Head of caudate nucleus (tissue), 42 donors: ENCODE results near the gene LENG1.

Source experiments
- DNase-seq, 42 donors: peaks; one replicate each; pipeline versions ENCODE4 v3.0.0 to v3.0.0-alpha.2; 2020 to 2021; ENCODE audit warnings: mixed read lengths in 7 of 42
- intact Hi-C: fragments of 100-400 bp; cut with DNase I; formaldehyde crosslinking; loops from one replicate; pipeline ENCODE4 v1.15.0; 2022

The LENG1 gene

DNA sequence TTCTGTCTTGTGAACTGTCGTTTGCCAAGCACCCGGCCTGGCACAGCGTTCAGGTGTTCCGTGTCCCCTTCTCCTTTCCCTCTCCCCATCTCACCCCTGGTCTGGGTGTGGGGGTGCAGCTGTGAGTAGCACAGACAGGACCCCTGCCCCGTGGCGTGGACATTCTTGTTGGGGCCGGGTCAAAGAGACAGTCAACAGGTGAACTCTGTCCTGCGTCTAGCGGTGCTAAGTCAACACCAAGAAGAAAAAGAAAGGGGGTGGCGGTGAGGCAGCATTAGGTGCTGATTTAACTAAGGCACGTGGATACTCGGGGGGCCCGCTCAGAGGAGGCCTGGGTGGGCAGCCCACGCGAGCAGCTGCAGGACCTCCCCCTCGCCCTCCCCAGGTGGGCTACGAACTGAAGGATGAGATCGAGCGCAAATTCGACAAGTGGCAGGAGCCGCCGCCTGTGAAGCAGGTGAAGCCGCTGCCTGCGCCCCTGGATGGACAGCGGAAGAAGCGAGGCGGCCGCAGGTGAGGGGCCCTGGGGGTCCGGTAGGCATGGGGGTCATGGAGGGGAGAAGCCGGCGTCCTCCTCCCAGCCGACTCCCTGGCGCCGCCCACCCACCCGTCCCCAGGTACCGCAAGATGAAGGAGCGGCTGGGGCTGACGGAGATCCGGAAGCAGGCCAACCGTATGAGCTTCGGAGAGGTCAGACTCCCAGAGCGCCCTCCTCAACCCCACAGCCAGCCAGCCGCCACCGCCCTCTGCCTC is 31.7 kb downstream of the LENG1 start:
- DNase-seq = no peak
- intact Hi-C loops = no loop called here

DNA sequence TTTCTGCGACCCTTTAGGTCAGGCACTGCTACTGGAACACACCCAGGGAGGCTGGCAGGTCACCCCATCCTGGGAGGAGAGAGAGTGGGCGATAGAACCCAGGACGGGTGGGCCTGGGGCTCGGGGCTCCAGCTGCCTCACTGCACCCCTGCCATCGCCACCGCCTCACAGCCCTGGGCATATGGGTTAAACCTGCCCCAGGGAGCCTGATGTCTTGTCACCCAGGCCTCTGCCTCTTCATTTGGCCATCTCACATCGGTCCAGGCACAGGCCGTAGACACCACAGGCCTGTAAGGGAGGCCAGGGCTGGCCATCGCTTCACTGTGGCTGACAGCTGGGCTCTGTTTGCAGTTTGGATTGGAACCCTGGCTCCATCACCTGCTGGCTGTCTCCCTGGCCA is 33.8 kb downstream of the LENG1 start:
- DNase-seq = no peak
- intact Hi-C loops = no loop called here

DNA sequence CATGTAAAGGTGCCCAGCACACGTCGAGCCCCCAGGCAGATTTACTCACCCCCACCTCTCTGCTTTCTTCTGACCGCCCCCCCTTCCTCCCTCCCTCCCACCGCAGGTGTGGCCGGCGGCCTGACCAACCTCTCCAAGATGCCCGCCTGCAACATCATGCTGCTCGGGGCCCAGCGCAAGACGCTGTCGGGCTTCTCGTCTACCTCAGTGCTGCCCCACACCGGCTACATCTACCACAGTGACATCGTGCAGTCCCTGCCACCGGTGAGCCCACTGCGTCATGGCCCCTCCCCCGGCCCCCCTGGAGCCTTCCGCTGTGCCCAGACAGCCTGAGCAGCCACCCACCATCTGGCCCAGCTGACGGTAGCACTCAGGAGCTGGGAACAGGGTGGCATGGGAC is 35.1 kb downstream of the LENG1 start:
- intact Hi-C loops = no loop called here
- no peak for DNase-seq

DNA sequence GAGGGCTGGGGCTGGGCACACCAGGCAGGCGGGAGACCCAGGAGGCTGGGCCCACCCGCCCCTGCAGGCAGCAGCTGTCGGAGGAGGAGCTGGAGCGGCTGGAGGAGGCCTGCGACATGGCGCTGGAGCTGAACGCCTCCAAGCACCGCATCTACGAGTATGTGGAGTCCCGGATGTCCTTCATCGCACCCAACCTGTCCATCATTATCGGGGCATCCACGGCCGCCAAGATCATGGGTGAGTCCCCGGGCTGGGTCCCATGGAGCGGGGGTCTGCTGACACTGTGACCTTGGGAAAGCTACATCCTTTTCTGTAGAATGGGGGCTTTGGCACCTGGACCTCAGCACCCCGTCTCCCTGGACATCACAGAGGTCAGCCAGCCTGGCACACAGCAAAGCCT is 35.8 kb downstream of the LENG1 start:
- no peak for DNase-seq
- intact Hi-C loops = no loop called here

DNA sequence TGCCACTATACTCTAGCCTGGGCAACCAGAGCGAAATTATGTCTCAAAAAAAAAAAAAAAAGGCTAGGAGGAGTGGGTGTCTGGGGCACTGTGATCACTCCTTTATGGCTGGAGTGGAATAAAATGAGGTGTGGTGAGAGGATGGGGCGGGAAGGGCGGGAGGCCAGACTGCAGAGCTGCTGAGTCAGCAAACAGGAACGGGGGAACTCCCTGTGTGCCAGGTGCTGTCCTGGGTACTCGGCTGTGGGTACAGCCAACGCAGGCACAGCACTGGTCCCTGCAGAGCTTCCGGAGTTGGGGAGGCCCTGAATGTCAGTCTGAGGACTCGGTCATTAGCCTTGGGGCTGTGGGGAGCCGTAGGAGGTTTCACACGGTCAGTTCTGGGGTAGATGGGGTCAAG is 38.3 kb downstream of the LENG1 start:
- no peak for DNase-seq
- intact Hi-C loops = no loop called here

DNA sequence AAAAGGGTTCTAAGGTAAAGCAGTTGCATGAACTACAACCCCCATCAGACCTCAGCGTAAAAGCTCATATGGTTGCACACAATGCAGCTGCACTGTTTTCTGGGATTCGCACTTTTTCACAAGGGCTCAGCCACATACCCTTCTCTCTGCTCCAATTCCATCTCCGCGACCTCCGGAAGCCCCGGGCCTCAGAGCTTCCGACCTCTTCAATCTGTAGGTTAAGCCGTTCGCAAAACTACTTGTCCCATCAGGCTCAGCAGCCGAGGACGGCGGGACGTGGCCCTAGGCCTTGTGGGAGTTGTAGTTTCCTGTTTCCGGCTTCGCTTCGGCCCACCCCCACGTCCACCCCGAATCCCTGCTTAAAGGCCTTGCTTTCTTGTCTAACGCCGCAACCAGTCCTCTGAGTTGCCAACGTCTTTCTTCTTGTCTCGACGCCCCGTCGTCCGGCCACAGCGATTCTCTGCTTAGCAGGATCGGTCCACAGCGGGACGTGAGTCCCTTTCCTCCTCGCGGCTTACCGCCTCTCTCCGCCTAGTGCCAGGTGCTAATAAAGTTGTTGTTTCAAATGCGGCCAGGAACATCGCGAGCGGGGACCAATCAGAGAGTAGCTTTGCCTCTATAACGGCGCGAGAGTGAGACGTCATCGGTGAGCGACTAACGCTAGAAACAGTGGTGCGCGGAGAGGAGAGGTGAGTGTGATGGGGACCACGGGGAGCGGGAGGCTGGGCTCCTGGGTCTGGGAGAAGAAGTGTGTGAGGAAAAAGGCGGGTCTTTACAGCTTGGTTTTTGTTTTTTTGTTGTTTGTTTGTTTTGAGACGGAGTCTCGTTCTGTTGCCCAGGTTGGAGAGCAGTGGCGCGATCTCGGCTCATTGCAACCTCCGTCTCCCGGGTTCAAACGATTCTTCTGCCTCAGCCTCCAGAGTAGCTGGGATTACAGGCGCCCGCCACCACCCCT is 44.1 kb downstream of the LENG1 start, which contains the start of the genes PRPF31 and TFPT:
PRPF31 (plus strand) TSS at position 646 of the 955 bp plus-strand sequence. CDS start 2,525 bp downstream, outside the sequence.
TFPT (minus strand) TSS at position 549 of the 955 bp plus-strand sequence; CDS start at position 161, 388 bp downstream.
- peak; percentile 90 to 99 (median 96) for DNase-seq
- intact Hi-C loops = loop anchor here (1.0 kb wide), 1 partner anchor 13 kb away; the partner anchor contains the start of gene NDUFA3

DNA sequence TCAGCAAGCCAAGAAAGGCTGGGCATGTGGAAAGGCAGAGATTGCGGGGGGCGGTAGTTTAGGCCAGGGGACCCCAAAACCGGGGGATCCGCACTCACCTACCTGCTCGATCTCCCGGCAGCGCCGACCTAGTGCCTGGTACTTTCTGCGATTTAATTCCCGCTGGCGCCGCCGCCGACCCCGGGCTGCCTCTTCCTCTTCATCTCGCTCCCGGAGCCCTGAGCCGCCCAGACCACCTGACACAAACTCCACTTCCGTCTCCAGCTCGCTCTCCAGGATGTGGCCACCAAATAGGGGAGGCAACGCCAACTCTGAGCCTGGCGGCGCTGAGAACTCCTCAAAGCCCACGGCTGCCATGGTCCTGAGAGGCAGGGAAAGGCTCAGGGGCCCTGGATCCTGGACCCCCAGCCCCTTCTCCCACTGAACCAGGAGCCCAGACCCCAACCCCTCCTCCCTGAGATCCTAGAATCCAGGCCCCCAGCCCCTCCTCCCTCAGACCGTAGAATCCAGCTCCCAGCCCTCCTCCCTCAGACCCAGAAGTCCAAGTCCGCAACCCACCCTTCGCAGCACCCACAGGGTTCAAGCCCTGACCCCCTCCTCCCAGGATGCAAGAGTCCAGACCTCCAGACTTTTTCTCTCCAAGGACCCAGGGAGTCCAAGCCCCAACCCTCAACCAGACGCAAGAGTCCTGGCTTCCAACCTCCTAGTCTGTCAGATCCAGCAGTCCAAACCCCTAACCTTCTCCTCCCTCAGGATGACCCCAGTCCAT is 45.0 kb downstream of the LENG1 start:
- intact Hi-C loops = loop anchor here (1.0 kb wide), 1 partner anchor 12 kb away; the partner anchor contains the start of gene NDUFA3
- DNase-seq = peak in 40 of 42 donors; percentile 20 to 76 (median 52)

DNA sequence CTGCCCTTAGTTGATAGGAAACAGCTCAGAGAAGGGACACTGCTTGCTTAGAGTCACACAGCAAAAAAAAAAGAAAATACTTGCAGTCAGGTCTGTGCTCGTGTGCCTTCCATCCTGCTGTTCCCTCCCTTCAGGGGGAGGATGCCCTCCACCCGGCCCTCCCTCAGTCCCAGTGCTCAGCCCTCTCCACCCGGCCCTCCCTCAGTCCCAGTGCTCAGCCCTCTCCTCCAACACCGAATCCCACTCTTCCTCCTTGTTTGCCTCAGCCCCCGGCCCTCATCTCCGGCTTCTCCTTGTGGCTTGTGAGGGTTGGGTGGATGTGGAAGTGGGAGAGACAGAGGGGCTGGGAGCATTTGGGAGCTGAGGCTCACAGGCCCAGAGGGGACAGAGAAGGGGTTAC is 49.9 kb downstream of the LENG1 start:
- intact Hi-C loops = no loop called here
- DNase-seq = peak in 2 of 42 donors; percentile 25 to 33

DNA sequence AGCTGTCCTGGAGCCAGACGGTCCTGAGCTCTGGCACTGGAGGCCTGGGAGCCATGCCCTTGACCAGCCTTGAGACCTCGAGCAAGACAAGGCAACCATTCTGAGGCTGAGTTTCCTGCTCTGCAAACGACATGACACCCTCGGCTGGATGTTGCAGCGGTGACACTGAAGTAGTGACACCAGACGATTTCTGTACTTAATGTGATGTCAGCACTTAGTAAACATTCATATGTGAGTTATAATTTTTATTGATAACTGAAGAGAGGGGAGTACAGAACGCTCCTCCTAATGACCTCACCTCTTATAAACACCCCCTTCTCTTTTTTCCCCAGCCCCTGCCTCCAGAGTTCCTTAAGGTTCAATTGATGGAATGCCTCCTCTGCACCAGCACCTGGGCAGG is 51.0 kb downstream of the LENG1 start:
- DNase-seq = no peak
- intact Hi-C loops = no loop called here

DNA sequence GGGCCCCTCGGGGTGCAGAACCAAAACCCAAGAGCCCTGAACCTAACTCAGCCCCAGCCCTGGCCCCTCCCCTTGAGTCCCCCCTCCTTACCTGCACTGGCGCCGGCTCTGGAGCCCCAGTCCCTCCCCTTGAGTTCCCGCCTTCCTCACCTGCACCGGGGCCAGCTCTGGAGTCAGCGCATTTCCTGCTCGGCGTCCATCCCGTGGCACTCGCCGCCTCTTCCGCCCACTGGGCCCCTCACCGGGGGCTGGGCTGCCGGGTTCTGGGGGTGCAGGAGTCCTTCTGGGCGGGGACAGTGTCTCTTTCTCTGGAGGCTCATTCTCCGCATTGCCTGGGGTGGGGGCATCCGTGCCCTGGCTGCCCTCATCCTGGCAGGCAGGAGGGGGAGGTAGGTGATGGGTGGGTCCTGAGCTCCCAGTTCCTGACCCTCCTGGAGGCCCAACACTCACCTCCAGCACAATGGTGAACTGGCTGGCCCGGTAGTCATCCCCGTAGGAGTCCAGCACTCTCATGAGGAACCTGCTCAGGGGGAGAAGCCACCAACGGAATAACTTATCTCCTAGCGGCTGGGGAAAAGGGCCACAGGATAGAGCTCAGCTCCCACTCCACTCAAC is 51.5 kb downstream of the LENG1 start:
- intact Hi-C loops = no loop called here

DNA sequence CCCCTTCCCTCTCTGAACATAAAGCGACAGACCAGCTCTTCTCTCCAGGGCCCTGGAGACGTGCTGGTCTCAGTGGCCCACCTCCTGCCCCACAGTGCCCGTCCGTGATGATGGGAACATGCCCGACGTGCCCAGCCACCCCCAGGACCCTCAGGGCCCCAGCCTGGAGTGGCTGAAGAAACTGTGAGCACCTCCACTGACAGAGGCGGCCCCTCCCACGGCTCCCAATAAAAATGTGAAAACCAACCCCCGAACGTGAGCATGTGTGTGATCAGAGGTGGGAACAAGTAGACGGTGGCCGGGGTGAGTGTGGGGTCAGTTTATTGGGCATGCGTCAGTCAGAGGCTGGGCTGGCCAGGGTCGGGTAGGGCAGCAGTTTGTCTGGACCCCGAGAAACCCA is 52.8 kb downstream of the LENG1 start:
- peak in 2 of 42 donors; percentile 9 to 17 for DNase-seq
- intact Hi-C loops = no loop called here

More for the DNA sequence above, 51.5 kb downstream of the LENG1 start:
- no peak for DNase-seq

DNA sequence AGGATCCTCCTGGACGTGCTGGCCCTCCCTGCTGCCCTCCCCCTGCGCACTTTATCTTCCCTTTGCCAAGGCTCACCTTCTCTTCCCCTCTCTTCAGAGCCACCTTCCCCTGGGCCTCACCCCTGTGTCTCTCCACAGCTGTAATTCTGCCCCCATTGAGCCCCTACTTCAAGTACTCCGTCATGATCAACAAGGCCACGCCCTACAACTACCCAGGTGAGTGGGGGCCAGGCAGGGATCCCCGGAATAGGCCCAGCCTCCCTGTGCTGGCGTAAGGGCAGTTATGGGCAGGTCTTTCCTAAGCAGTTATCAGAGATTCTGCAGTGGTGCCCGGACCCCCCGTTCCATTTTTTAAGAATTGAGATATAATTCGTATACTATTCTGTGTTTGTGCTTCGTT is 53.7 kb downstream of the LENG1 start:
- intact Hi-C loops = no loop called here
- DNase-seq = peak in 1 of 42 donors; percentile 6
